Myocyte (in vitro differentiated cells): ENCODE data around the gene PNMA3. TPM values are rescaled to one million over a fixed set of nuclear protein-coding genes. Genes with fewer than 3 reads are reported as not detected.
"Not testable (repeated sequence)": the region's sequence is repeated elsewhere in the genome, so short reads cannot be mapped to it uniquely, and the experiment has no call there.

Experiments
- DNase-seq: peaks from one replicate; pipeline ENCODE4 v3.0.0-alpha.2; 2012; ENCODE audit warnings: low read depth
- total RNA-seq: library from RNA; depleted of rRNA; stranded (reverse); fragments of >200 nt; gene quantifications from 2 replicates; pipeline ENCODE4 v1.2.3, GENCODE V29; 2014

The PNMA3 gene
- total RNA-seq, 1 donor from 2014 or later = 0.19 TPM

- DNase-seq = no peak
Measured at GRCh38 chrX:153074262-153074899, 18.1 kb downstream of the PNMA3 start.

- DNase-seq = no peak
Measured at GRCh38 chrX:153074935-153075334, 18.7 kb downstream of the PNMA3 start.

GRCh38 chrX:153075366-153075765 is 19.1 kb downstream of the PNMA3 start:
- no peak for DNase-seq

- DNase-seq = not testable (repeated sequence)
Measured at GRCh38 chrX:153077437-153078135, 21.3 kb downstream of the PNMA3 start.

- DNase-seq = not testable (repeated sequence)
Measured at GRCh38 chrX:153083238-153083923, 27.1 kb downstream of the PNMA3 start.

- DNase-seq = no peak
Measured at GRCh38 chrX:153102418-153102817, 46.1 kb downstream of the PNMA3 start.

- DNase-seq = not testable (repeated sequence)
Measured at GRCh38 chrX:153104959-153105358, 48.7 kb downstream of the PNMA3 start.

GRCh38 chrX:153106092-153106801 is 50.0 kb downstream of the PNMA3 start:
- DNase-seq = not testable (repeated sequence)

Other genes with a start within 250 kb of the PNMA3 start
- gene CETN2, start 225.7 kb upstream of the PNMA3 start, total RNA-seq = 45.4 and 56.8 TPM in 2 replicates
- gene NSDHL, start 225.4 kb upstream of the PNMA3 start, total RNA-seq = 16.1 and 28.2 TPM in 2 replicates
- gene ZNF185, start 158.4 kb upstream of the PNMA3 start, total RNA-seq = 0.47 and 0.83 TPM in 2 replicates
- gene PNMA5, start 62.4 kb upstream of the PNMA3 start, total RNA-seq = not detected in 2 replicates
- 0.21 and 0.35 TPM in 2 replicates for gene PNMA6A, start 16.0 kb downstream of the PNMA3 start, total RNA-seq
- not detected in 2 replicates for gene MAGEA1, start 122.8 kb downstream of the PNMA3 start, total RNA-seq